Measurements from ENCODE around the gene PLIN4. TPM values are rescaled to one million over a fixed set of nuclear protein-coding genes. Genes with fewer than 3 reads are reported as not detected.

PLIN4 gene
- total and polyA plus RNA-seq, 4 donors, result 0.30 to 3.2 (median 1.4) TPM

DNA sequence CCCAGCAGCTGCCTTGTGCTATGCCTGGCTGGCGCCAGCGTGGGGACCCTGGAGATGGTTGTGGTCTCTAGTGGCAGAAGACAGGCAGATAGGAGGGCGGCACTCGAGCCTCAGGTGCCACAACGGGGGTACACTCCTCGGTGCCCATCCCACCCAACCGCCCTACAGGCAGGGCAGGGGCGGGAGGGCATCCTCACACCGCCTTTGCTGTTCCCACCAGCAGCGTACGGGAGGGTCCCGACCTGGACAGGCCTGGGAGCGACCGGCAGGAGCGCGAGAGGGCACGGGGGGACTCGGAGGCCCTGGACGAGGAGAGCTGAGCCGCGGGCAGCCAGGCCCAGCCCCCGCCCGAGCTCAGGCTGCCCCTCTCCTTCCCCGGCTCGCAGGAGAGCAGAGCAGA is 16.6 kb downstream of the PLIN4 start:
- no peak for DNase-seq (ENCODE audit: low read depth in 4 of 6, low spot score in 6 of 6)
- no peak overlapping the region for H3K27ac ChIP-seq (ENCODE audit: low read depth, low read length)
- H3K4me3 ChIP-seq (ENCODE audit: low read depth, low read length), result no peak overlapping the region
- no peaks in the 10 kb centered on the region for H3K27me3 ChIP-seq (ENCODE audit: control insufficient read depth, insufficient read depth, low read length)
- 91% methylated on average over 23 of the region's 25 CpGs for WGBS (ENCODE audit: insufficient coverage)
- H3K36me3 ChIP-seq (ENCODE audit: control insufficient read depth, insufficient read depth, low read length), result peaks cover 99% of the 10 kb centered on the region
- no peaks in the 10 kb centered on the region for H3K9me3 ChIP-seq (ENCODE audit: control insufficient read depth, insufficient read depth, low read length)
- no peaks in the 10 kb centered on the region for H3K4me1 ChIP-seq (ENCODE audit: control insufficient read depth, insufficient read depth, low read length)

DNA sequence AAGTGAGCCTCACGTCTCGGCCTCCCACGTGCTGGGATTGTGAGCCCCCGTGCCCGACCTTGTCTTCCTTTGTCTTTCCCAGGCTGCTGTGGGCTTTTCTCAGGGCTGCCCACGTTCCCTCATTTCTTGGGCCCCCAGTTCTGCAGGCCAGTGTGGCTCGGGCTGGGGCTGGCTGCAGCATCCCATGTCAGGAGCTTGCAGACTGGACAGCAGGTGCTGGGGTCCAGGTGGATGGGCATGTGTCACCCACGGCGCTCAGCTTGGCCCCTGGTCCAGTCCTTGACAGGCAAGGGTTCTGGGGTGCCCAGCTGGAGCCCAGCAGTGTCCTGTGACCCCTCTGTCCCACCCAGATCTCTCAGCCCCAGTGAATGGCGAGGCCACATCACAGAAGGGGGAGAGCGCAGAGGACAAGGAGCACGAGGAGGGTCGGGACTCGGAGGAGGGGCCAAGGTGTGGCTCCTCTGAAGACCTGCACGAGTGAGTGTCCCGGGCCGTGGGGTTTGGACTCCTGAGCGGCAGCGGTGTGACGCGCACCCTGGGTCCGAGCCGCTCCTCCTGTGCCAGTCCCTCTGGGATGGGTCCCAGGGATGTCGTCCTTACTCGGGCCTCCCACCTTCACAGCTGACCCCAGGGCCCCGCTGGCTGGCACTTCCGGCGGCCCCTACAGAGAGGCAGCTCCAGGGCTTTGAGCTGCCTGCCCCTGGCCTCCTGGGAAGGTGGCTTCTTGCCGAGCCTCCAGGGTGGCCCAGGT is 17.3 kb downstream of the PLIN4 start:
- Histone ChIP-seq H3K27ac (ENCODE audit: low read depth, low read length) (no peak overlapping the region), H3K9me3 (ENCODE audit: control insufficient read depth, insufficient read depth, low read length) (no peaks in the 10 kb centered on the region), H3K4me1 (ENCODE audit: control insufficient read depth, insufficient read depth, low read length) (no peaks in the 10 kb centered on the region), H3K4me3 (ENCODE audit: low read depth, low read length) (no peak overlapping the region), H3K36me3 (ENCODE audit: control insufficient read depth, insufficient read depth, low read length) (peaks cover 99% of the 10 kb centered on the region), H3K27me3 (ENCODE audit: control insufficient read depth, insufficient read depth, low read length) (no peaks in the 10 kb centered on the region)
- 95% methylated on average over 29 of the region's 29 CpGs for WGBS (ENCODE audit: insufficient coverage)
- DNase-seq (ENCODE audit: low read depth in 4 of 6, low spot score in 6 of 6), result no peak

DNA sequence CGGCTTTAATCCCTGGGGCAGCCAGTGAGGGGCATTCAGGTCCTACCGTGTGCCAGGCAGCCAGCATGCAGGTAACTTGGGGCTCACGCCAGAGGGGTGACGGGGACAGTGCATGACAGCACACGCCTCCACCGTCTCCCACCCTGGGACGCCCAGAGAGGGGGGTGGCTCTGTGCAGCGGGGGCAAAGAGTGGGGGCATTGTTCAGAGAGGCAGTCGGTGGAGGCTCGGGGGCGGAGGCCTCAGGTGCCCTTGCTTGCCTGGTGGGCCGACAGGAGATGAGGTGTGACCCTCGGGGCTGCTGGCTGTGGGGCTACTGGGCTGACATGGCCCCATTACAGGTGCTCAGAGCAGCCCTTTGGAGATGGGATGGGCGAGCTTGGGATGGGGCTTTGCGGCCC is 18.4 kb downstream of the PLIN4 start:
- no peak for DNase-seq (ENCODE audit: low read depth in 4 of 6, low spot score in 6 of 6)
- H3K4me1 ChIP-seq (ENCODE audit: control insufficient read depth, insufficient read depth, low read length), result no peaks in the 10 kb centered on the region
- no peaks in the 10 kb centered on the region for H3K27me3 ChIP-seq (ENCODE audit: control insufficient read depth, insufficient read depth, low read length)
- H3K4me3 ChIP-seq (ENCODE audit: low read depth, low read length), result no peak overlapping the region
- no peak overlapping the region for H3K27ac ChIP-seq (ENCODE audit: low read depth, low read length)
- peaks cover 99% of the 10 kb centered on the region for H3K36me3 ChIP-seq (ENCODE audit: control insufficient read depth, insufficient read depth, low read length)
- WGBS (ENCODE audit: insufficient coverage), result 95% methylated on average over 13 of the region's 15 CpGs
- no peaks in the 10 kb centered on the region for H3K9me3 ChIP-seq (ENCODE audit: control insufficient read depth, insufficient read depth, low read length)

DNA sequence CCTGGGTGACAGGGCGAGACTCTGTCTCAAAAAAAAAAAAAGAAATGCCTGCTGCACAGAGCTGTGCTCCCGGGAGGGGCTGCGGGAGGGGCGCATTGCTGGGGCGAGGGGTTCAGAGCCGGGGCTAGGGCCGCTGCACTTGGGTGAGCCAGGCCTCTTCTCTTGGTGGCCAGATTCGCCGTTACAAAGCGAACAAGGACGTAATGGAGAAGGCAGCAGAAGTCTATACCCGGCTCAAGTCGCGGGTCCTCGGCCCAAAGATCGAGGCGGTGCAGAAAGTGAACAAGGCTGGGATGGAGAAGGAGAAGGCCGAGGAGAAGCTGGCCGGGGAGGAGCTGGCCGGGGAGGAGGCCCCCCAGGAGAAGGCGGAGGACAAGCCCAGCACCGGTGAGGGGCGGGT is 19.0 kb downstream of the PLIN4 start:
- H3K9me3 ChIP-seq (ENCODE audit: control insufficient read depth, insufficient read depth, low read length), result no peaks in the 10 kb centered on the region
- no peaks in the 10 kb centered on the region for H3K4me1 ChIP-seq (ENCODE audit: control insufficient read depth, insufficient read depth, low read length)
- WGBS (ENCODE audit: insufficient coverage), result 94% methylated on average over 20 of the region's 23 CpGs
- DNase-seq (ENCODE audit: low read depth in 4 of 6, low spot score in 6 of 6), result no peak
- no peak overlapping the region for H3K27ac ChIP-seq (ENCODE audit: low read depth, low read length)
- peaks cover 99% of the 10 kb centered on the region for H3K36me3 ChIP-seq (ENCODE audit: control insufficient read depth, insufficient read depth, low read length)
- no peaks in the 10 kb centered on the region for H3K27me3 ChIP-seq (ENCODE audit: control insufficient read depth, insufficient read depth, low read length)
- H3K4me3 ChIP-seq (ENCODE audit: low read depth, low read length), result no peak overlapping the region

DNA sequence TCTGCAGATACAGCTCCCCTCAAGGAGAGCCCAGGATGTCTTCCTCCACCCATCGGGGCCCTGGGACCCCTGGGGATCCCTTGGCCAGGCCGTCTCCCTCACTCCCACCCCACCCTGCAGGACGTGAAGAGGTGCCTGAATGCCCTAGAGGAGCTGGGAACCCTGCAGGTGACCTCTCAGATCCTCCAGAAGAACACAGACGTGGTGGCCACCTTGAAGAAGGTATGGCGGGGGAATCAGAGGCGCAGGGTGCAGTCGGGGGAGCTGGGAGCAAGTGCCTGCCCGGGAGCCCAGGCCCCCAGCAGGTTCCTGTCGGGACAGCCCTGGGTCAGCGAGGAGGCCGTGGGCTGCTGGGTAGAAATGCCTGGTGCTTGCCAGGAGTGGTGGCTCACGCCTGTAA is 19.6 kb downstream of the PLIN4 start:
- H3K4me1 ChIP-seq (ENCODE audit: control insufficient read depth, insufficient read depth, low read length), result no peaks in the 10 kb centered on the region
- no peaks in the 10 kb centered on the region for H3K9me3 ChIP-seq (ENCODE audit: control insufficient read depth, insufficient read depth, low read length)
- no peak overlapping the region for H3K4me3 ChIP-seq (ENCODE audit: low read depth, low read length)
- H3K27ac ChIP-seq (ENCODE audit: low read depth, low read length), result no peak overlapping the region
- no peaks in the 10 kb centered on the region for H3K27me3 ChIP-seq (ENCODE audit: control insufficient read depth, insufficient read depth, low read length)
- peaks cover 99% of the 10 kb centered on the region for H3K36me3 ChIP-seq (ENCODE audit: control insufficient read depth, insufficient read depth, low read length)
- 95% methylated on average over 9 of the region's 12 CpGs for WGBS (ENCODE audit: insufficient coverage)
- DNase-seq (ENCODE audit: low read depth in 4 of 6, low spot score in 6 of 6), result no peak

DNA sequence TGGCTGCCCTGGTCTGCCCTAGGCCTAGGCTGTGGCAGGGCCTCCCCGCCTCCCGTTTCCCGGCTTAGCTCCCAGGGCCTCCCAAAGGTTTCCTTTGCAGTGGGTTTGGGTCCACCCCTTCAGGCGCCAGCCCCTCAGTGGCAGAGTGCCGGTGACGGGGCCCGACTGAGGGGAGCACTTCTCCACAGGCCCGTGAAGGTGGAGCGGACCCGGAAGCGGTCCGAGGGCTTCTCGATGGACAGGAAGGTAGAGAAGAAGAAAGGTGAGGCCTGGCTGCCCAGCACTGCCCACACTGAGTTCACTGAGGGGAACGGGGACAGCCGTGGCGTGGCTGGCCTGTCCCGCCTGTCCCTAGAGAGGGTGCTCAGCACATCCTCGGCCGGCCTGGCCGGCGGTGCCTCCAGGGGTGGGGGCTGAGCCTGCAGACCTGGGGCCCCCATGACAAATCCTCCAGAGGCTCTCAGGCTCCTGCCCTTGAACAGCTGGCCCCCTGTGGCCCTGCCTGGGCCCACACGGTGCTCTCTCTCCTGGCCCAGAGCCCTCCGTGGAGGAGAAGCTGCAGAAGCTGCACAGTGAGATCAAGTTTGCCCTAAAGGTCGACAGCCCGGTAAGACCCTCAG is 20.4 kb downstream of the PLIN4 start:
- Histone ChIP-seq H3K9me3 (ENCODE audit: control insufficient read depth, insufficient read depth, low read length) (no peaks in the 10 kb centered on the region), H3K36me3 (ENCODE audit: control insufficient read depth, insufficient read depth, low read length) (peaks cover 99% of the 10 kb centered on the region), H3K4me1 (ENCODE audit: control insufficient read depth, insufficient read depth, low read length) (no peaks in the 10 kb centered on the region), H3K4me3 (ENCODE audit: low read depth, low read length) (no peak overlapping the region), H3K27me3 (ENCODE audit: control insufficient read depth, insufficient read depth, low read length) (no peaks in the 10 kb centered on the region), H3K27ac (ENCODE audit: low read depth, low read length) (no peak overlapping the region)
- DNase-seq (ENCODE audit: low read depth in 4 of 6, low spot score in 6 of 6), result no peak
- 92% methylated on average over 25 of the region's 25 CpGs for WGBS (ENCODE audit: insufficient coverage)

DNA sequence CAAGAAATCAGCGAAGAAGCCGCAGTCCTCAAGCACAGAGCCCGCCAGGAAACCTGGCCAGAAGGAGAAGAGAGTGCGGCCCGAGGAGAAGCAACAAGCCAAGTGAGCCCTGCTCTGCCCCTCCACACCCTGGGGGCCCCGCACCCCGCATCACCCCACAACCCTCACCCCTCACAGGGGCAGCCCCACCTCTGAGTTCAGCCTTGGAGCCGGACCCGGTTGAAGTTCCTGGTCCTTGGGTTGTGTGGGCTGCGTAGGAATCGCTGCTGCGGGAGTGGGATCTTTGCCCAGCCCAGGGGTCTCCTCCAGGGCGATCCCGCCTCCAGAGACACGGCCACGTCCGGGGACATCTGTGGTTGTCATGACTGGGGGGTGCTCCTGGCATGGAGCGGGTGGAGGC is 22.0 kb downstream of the PLIN4 start:
- Histone ChIP-seq H3K4me3 (ENCODE audit: low read depth, low read length) (no peak overlapping the region), H3K27ac (ENCODE audit: low read depth, low read length) (no peak overlapping the region), H3K27me3 (ENCODE audit: control insufficient read depth, insufficient read depth, low read length) (no peaks in the 10 kb centered on the region), H3K9me3 (ENCODE audit: control insufficient read depth, insufficient read depth, low read length) (no peaks in the 10 kb centered on the region), H3K4me1 (ENCODE audit: control insufficient read depth, insufficient read depth, low read length) (no peaks in the 10 kb centered on the region), H3K36me3 (ENCODE audit: control insufficient read depth, insufficient read depth, low read length) (peaks cover 99% of the 10 kb centered on the region)
- DNase-seq (ENCODE audit: low read depth in 4 of 6, low spot score in 6 of 6), result no peak
- WGBS (ENCODE audit: insufficient coverage), result 87% methylated on average over 15 of the region's 18 CpGs

DNA sequence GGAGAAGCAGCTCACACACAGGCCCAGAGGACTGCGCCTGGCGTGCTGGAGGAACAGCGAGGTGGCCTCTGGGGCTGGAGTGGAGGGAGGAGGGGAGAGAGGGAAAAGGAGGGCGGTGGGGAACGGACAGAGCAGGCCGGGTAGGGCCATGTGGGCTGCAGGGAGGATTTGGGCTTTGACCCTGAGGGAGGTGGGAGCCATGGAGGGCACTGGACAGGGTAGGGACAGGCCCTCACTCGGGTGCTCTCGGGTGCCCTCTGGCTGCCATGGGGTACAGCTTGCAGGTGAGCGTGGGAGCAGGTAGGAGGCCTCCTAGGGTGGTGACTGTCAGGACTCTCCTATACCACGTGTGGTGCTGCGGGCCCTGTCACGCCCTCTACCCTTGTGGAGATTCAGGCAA is 22.8 kb downstream of the PLIN4 start:
- Histone ChIP-seq H3K27me3 (ENCODE audit: control insufficient read depth, insufficient read depth, low read length) (no peaks in the 10 kb centered on the region), H3K27ac (ENCODE audit: low read depth, low read length) (no peak overlapping the region), H3K4me3 (ENCODE audit: low read depth, low read length) (no peak overlapping the region), H3K4me1 (ENCODE audit: control insufficient read depth, insufficient read depth, low read length) (no peaks in the 10 kb centered on the region), H3K9me3 (ENCODE audit: control insufficient read depth, insufficient read depth, low read length) (no peaks in the 10 kb centered on the region), H3K36me3 (ENCODE audit: control insufficient read depth, insufficient read depth, low read length) (peaks cover 97% of the 10 kb centered on the region)
- 94% methylated on average over 12 of the region's 12 CpGs for WGBS (ENCODE audit: insufficient coverage)
- DNase-seq (ENCODE audit: low read depth in 4 of 6, low spot score in 6 of 6), result no peak

DNA sequence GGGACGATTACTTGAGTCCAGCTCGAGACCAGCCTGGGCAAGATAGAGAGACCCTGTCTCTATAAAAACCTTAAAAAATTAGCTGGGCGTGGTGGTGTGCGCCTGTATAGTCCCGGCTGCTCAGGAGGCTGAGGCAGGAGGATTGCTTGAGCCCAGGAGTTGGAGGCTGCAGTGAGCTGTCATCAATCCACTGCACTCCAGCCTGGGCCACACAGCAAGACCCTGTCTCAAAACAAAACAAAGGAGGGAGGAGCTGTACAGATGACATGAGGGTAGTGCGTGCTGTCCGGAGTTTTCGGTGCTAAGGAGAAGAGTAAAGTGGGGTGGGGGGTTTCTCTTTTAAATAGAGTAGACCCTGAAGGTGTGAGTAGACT is 23.6 kb downstream of the PLIN4 start:
- Histone ChIP-seq H3K4me3 (ENCODE audit: low read depth, low read length) (no peak overlapping the region), H3K27ac (ENCODE audit: low read depth, low read length) (no peak overlapping the region), H3K9me3 (ENCODE audit: control insufficient read depth, insufficient read depth, low read length) (no peaks in the 10 kb centered on the region), H3K27me3 (ENCODE audit: control insufficient read depth, insufficient read depth, low read length) (no peaks in the 10 kb centered on the region), H3K4me1 (ENCODE audit: control insufficient read depth, insufficient read depth, low read length) (no peaks in the 10 kb centered on the region), H3K36me3 (ENCODE audit: control insufficient read depth, insufficient read depth, low read length) (peaks cover 97% of the 10 kb centered on the region)
- 99% methylated on average over 6 of the region's 8 CpGs for WGBS (ENCODE audit: insufficient coverage)
- DNase-seq (ENCODE audit: low read depth in 4 of 6, low spot score in 6 of 6), result no peak
